Type B pancreatic cell (in vitro differentiated cells): ENCODE data around the gene CACUL1. TPM values are rescaled to one million over a fixed set of nuclear protein-coding genes. Genes with fewer than 3 reads are reported as not detected.
"Not testable (repeated sequence)": the region's sequence is repeated elsewhere in the genome, so short reads cannot be mapped to it uniquely, and the experiment has no call there.

ENCODE experiments used
- DNase-seq: peaks from one replicate; pipeline ENCODE4 v3.0.0; 2021; ENCODE audit warnings: mixed read lengths; ENCODE audit not compliant: unreplicated experiment; ENCODE audit errors: extremely low spot score
- H3K27ac Mint-ChIP-seq: 2 replicates; pipeline ENCODE4 v1.8.0; 2021; ENCODE audit warnings: mild to moderate bottlenecking, mixed read lengths
- H3K27me3 Mint-ChIP-seq: 2 replicates; pipeline ENCODE4 v1.8.0; 2021; ENCODE audit warnings: mixed read lengths
- H3K36me3 Mint-ChIP-seq: 2 replicates; pipeline ENCODE4 v1.8.0; 2021; ENCODE audit warnings: mixed read lengths
- H3K4me1 Mint-ChIP-seq: one replicate; pipeline ENCODE4 v1.8.0; 2021; ENCODE audit warnings: mixed read lengths; ENCODE audit not compliant: unreplicated experiment
- H3K4me3 Mint-ChIP-seq: 2 replicates; pipeline ENCODE4 v1.8.0; 2021; ENCODE audit warnings: mild to moderate bottlenecking, mixed read lengths
- H3K9me3 Mint-ChIP-seq: 2 replicates; pipeline ENCODE4 v1.8.0; 2021; ENCODE audit warnings: mixed read lengths
- CTCF ChIP-seq: fragments of 200-600 bp; sonication (generic); conservative IDR thresholded peaks from 2 replicates; pipeline ENCODE4 v1.5.0; 2021; ENCODE audit warnings: antibody characterized with exemption, mild to moderate bottlenecking
- total RNA-seq: library from RNA; stranded (reverse); gene quantifications from 2 replicates; pipeline ENCODE4 v1.2.1, GENCODE V29; 2021; ENCODE audit warnings: low replicate concordance

CACUL1 gene
- total RNA-seq, 1 donor from 2014 or later, result 42.9 TPM

DNA sequence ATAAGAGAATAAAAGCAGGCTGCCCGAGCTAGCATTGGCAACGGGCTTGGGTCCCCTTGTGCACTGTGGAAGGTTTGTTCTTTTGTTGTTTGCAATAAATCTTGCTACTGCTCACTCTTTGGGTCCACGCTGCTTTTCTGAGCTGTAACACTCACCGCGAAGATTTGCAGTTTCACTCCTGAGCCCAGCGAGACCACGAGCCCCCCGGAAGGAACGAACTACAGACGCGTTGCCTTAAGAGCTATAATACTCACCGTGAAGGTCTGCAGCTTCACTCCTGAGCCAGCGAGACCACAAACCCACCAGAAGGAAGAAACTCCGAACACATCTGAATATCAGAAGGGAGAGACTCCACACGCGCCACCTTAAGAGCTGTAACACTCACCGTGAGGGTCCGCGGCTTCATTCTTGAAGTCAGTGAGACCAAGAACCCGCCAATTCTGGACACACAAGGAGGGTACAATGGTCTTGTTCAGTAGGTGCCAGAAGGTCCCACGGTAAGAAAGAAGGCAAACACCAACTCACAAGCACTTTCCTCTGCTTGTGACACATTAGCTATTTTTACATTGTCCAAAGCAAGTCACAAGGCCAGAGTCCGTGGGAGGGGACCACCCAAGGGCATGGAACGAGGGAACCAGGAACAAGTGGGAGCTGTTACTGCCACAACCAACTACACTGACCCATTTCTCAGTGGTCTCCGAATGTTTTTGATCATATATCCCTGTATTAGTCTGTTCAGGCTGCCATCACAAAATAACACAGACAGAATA lies 29.2 kb upstream of the CACUL1 start:
- H3K9me3 Mint-ChIP-seq, result no peaks in the 10 kb centered on the region
- TF ChIP-seq CTCF, result no peak
- H3K36me3 Mint-ChIP-seq, result no peaks in the 10 kb centered on the region
- DNase-seq, result no peak
- H3K4me1 Mint-ChIP-seq, result no peaks in the 10 kb centered on the region
- no peak overlapping the region for H3K4me3 Mint-ChIP-seq
- no peaks in the 10 kb centered on the region for H3K27me3 Mint-ChIP-seq
- H3K27ac Mint-ChIP-seq, result no peak overlapping the region

- DNase-seq, H3K36me3 Mint-ChIP-seq, H3K9me3 Mint-ChIP-seq, H3K4me1 Mint-ChIP-seq, H3K4me3 Mint-ChIP-seq, H3K27me3 Mint-ChIP-seq, H3K27ac Mint-ChIP-seq: not testable (repeated sequence)
These were observed 28.2 kb upstream of the CACUL1 start for GRCh38 chr10:118782916-118783465.

- no peak for TF ChIP-seq CTCF
- Mint-ChIP-seq H3K4me1 (no peaks in the 10 kb centered on the region), H3K4me3 (no peak overlapping the region), H3K27me3 (peaks cover 4% of the 10 kb centered on the region), H3K36me3 (no peaks in the 10 kb centered on the region), H3K9me3 (no peaks in the 10 kb centered on the region), H3K27ac (no peak overlapping the region)
- DNase-seq, result no peak
These were observed 26.8 kb upstream of the CACUL1 start for GRCh38 chr10:118781541-118781940.

DNA sequence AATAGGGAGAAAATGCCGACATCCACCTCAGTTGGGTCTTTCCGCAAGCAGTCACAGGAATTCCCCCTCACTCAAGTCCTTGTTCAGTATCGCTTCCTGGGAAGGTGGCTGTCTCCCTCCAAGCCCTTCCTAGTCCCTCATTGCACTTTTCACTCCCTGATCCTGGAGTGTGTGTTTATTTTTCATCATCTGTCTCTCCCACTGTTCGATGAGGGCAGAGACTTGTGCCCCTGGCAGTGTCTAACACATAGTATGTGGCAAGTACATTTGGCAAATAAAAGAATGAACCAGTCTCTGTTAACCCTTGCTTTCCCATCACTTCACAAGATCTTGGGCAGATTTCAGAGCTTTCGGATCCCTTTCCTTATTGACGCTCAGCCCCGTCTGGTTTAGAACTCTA lies 24.0 kb upstream of the CACUL1 start:
- no peak overlapping the region for H3K27ac Mint-ChIP-seq
- no peak for TF ChIP-seq CTCF
- peaks cover 6% of the 10 kb centered on the region for H3K9me3 Mint-ChIP-seq
- DNase-seq, result no peak
- H3K36me3 Mint-ChIP-seq, result no peaks in the 10 kb centered on the region
- peaks cover 4% of the 10 kb centered on the region for H3K27me3 Mint-ChIP-seq
- H3K4me1 Mint-ChIP-seq, result no peaks in the 10 kb centered on the region
- H3K4me3 Mint-ChIP-seq, result no peak overlapping the region

DNA sequence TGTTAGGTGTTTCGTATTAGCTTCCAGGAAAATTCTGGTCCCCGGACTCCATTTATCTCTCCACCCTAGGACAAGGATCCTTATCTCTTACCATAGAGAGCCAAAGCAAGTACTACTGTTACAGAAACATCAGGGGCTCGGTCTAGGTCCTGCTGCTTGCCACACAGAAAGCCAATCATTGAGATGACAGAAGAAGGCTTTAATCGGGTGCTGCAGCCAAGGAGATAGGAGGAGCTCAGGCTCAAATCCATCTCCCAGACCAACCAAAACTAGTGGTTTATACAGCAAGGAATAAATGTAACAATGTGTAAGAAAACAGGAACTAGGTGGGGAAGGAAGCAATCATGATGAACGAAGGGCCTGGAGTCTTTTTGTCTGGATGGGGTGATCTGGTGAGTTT lies 22.2 kb upstream of the CACUL1 start:
- peaks cover 6% of the 10 kb centered on the region for H3K9me3 Mint-ChIP-seq
- TF ChIP-seq CTCF, result no peak
- H3K36me3 Mint-ChIP-seq, result no peaks in the 10 kb centered on the region
- H3K27ac Mint-ChIP-seq, result no peak overlapping the region
- H3K27me3 Mint-ChIP-seq, result peaks cover 4% of the 10 kb centered on the region
- no peak for DNase-seq
- H3K4me1 Mint-ChIP-seq, result no peaks in the 10 kb centered on the region
- H3K4me3 Mint-ChIP-seq, result no peak overlapping the region

- Mint-ChIP-seq H3K4me1 (no peaks in the 10 kb centered on the region), H3K9me3 (peaks cover 6% of the 10 kb centered on the region), H3K4me3 (no peak overlapping the region), H3K36me3 (no peaks in the 10 kb centered on the region), H3K27ac (no peak overlapping the region), H3K27me3 (peaks cover 4% of the 10 kb centered on the region)
- DNase-seq, result no peak
- TF ChIP-seq CTCF, result no peak
These were observed 21.3 kb upstream of the CACUL1 start for GRCh38 chr10:118776033-118776432.
